ENCODE data around the gene ELMOD3.

- TF ChIP-seq CTCF (IDR thresholded peaks at IDR 0.05): no peak
- no peak for TF ChIP-seq POLR2A (IDR thresholded peaks at IDR 0.05)
- TF ChIP-seq POLR2AphosphoS5 (IDR thresholded peaks at IDR 0.05): no peak
- no peak for TF ChIP-seq EP300 (IDR thresholded peaks at IDR 0.05)
These were observed 73.8 kb downstream of the ELMOD3 start for GRCh38 chr2:85428343-85428881.

Data from suprapubic skin (tissue), 4 donors.